H1 (cell line): Measurements from ENCODE around the gene MTFR1L. TPM values are rescaled to one million over a fixed set of nuclear protein-coding genes. Genes with fewer than 3 reads are reported as not detected.
A peak's percentile ranks its signal among the peaks of the same experiment; 100 is the strongest.

Experiments
- CEBPB ChIP-seq: IDR thresholded peaks from 2 replicates; pipeline ENCODE4 v1.6.1; 2012; ENCODE audit warnings: low read depth, low read length
- CHD7 ChIP-seq: fragments of 300-600 bp; sonication (generic); IDR thresholded peaks from 2 replicates; pipeline ENCODE4 v1.7.1; 2012; ENCODE audit warnings: low read length, moderate library complexity, mild to moderate bottlenecking, inconsistent platforms; ENCODE audit not compliant: insufficient replicate concordance
- KDM4A ChIP-seq: IDR thresholded peaks from one replicate; pipeline ENCODE4 v1.7.1; 2012; ENCODE audit warnings: low read depth, mild to moderate bottlenecking, moderate library complexity, low read length, inconsistent platforms; ENCODE audit not compliant: severe bottlenecking
- NANOG ChIP-seq: IDR thresholded peaks from 2 replicates; pipeline ENCODE4 v1.6.1; 2011; ENCODE audit warnings: low read length, low read depth, mild to moderate bottlenecking, inconsistent platforms; ENCODE audit not compliant: insufficient read depth, poor library complexity, severe bottlenecking
- POU5F1 ChIP-seq: IDR thresholded peaks from 2 replicates; pipeline ENCODE4 v1.6.1; 2011; ENCODE audit warnings: low read depth, mild to moderate bottlenecking, low read length, moderate library complexity
- SIN3A ChIP-seq, 2 experiments: IDR thresholded peaks in 1 of 2; conservative IDR thresholded peaks in 1 of 2; 2 replicates each; pipeline ENCODE4 v1.6.1; 2011 to 2012; ENCODE audit warnings: low read length in 2 of 2, improper control_type of control experiment in 1 of 2, low read depth in 1 of 2, mild to moderate bottlenecking in 1 of 2
- SUZ12 ChIP-seq: fragments of 200-600 bp; sonication (generic); IDR thresholded peaks from 2 replicates; pipeline ENCODE4 v1.6.1; 2012; ENCODE audit warnings: mild to moderate bottlenecking, inconsistent platforms, low read length, moderate library complexity, mixed read lengths
- TCF12 ChIP-seq: IDR thresholded peaks from 2 replicates; pipeline ENCODE4 v1.6.1; 2011; ENCODE audit warnings: low read depth, mild to moderate bottlenecking, low read length
- TEAD4 ChIP-seq: IDR thresholded peaks from 2 replicates; pipeline ENCODE4 v1.6.1; 2012; ENCODE audit warnings: low read depth, low read length, inconsistent platforms, mixed read lengths
- ZNF274 ChIP-seq: IDR thresholded peaks from 2 replicates; pipeline ENCODE4 v1.7.0; 2012; ENCODE audit warnings: low read length, borderline replicate concordance; ENCODE audit errors: extremely low read depth
- polyA plus RNA-seq, 7 experiments: library from polyadenylated mRNA; depleted of rRNA in 3 of 7; stranded (reverse) in 5 of 7; unstranded in 2 of 7; fragments of >200 nt in 5 of 7; fragments of 200-250 nt in 2 of 7; gene quantifications; 1 replicate in 5 of 7; 2 replicates in 1 of 7; 4 replicates in 1 of 7; pipeline versions ENCODE4 v1.2.1 to v1.2.3, GENCODE V29; 2011 to 2013; ENCODE audit warnings: missing spikeins in 2 of 7, mixed read lengths in 2 of 7
- total RNA-seq: library from RNA; stranded (reverse); fragmentation: NEBNext Ultra II Directional; extraction: Animal tissue kit (Norgen Biotek cat#: 25700); gene quantifications from 2 replicates; pipeline ENCODE4 v1.2.1, GENCODE V29; 2021

The MTFR1L gene
- total and polyA plus RNA-seq, 2 of the 8 experiments (the other 6 are each of a cell fraction or from before 2014, with no cell fraction given), result 20.8 to 23.1 TPM

GRCh38 chr1:25780318-25781129 lies 39.2 kb upstream of the MTFR1L start (continued):
- no peak for TF ChIP-seq CHD7
- no peak for TF ChIP-seq NANOG
- no peak for TF ChIP-seq CEBPB
- TF ChIP-seq SUZ12, result no peak
- TF ChIP-seq TCF12, result peak; percentile 18; the same call in 1 of the 2 replicates
- 0 out of 4 replicates have a peak, but pooled peaks have one; percentile 9 to 30 for TF ChIP-seq SIN3A (conservative IDR thresholded peaks at IDR 0.05 in 1 of 2, IDR thresholded peaks at IDR 0.05 in 1 of 2; ENCODE audit: low read depth in 1 of 2, low read length in 2 of 2)
- no peak for TF ChIP-seq POU5F1
- TF ChIP-seq KDM4A, result no peak
- TF ChIP-seq TEAD4, result peak; percentile 80
- no peak for TF ChIP-seq ZNF274
